GM21619 (cell line): ENCODE measurements around the gene DHCR7.

Experiments used
- ATAC-seq: cut with Tn5 transposase; IDR thresholded peaks from one replicate; pipeline ENCODE4 v1.9.1; 2021; ENCODE audit not compliant: unreplicated experiment

DHCR7 gene

DNA sequence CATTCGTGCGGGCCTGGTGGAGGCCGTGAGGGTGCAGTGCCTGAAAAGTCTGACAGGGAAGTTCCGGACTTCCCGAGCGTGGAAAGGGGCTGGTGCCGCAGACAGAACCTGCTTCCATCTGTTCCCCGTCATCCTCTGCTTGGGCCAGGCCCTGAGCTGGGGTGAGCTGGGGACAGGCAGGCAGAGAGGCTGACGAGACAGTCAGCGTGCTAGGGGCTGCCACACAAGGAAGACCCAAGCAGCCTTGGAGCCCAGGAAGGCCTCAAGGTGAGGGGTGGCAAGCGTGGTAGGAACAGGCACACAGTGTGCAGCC lies 30.3 kb upstream of the DHCR7 start:
- ATAC-seq, result no peak

DNA sequence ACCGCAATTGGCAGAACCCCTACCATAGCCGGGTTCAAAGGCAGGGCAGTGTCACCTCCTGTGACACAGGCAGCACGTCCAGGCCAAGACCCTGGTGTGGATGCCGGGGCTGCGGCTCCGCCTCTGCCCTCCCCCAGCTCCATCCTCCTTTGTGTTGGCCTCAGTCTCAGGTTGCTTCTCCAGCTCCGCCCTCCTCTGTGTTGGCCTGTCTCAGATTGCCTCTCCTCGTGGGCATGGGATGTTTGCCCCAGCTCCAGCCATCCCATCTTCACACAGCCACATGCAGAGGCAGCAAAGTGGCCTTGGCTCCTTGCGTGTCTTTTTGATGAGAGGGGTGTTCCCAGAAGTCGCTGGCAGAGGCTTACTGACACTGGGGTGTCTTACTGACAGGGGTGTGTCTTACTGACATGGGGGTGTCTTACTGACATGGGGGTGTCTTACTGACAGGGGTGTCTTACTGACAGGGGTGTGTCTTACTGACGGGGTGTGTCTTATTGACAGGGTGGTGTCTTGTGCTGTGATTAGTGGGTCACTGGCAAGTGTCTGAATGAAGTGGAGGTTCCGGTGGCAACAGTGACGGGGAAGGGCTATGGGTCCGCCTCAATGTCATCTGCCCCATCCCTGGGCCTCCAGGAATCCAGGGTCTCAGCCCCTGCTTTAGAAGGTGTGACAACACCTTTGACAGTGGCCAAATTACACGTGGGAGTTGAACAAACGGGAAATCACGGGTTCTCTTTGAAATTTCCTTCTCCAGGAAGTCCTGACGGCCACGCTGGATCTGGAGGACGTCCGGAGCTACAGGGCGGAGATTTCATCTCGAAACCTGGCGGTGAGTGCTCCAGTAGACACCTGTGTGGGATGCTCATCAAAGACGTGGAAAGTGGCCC lies 29.7 kb upstream of the DHCR7 start:
- no peak for ATAC-seq

DNA sequence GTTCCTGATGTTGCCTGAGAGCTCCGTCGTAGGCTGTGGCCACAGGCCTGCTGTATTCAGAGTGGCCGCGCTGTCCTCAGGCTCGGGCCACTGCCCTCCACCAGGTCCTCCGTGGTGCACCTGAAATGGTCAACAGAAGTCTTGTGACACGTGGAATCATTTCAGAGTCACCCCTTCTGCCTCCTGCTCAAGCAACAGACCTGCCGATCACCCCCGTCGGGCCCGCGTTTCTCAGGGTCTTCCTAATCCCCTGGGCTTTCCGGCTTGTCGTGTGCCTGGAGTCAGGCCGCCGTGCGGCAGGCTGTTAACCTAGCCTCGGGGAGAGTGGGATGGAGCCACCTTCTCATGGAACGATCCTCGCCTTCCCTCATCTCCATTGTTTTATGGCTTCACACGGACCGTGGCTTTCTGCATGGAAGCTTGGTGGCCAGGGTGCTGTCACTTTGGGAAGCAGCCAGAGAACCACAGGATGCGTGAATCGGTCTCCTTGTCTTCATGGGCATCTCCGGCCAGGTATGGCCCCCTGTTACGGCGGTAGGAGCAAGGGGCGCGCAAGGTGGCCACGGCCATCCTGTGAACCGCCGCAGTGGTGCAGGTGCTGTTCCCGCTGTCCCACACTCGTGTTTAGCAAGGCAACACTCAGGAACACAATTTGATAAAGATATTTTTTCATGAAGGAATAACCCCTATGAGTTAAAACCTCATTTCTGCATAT lies 28.9 kb upstream of the DHCR7 start:
- ATAC-seq, result no peak

DNA sequence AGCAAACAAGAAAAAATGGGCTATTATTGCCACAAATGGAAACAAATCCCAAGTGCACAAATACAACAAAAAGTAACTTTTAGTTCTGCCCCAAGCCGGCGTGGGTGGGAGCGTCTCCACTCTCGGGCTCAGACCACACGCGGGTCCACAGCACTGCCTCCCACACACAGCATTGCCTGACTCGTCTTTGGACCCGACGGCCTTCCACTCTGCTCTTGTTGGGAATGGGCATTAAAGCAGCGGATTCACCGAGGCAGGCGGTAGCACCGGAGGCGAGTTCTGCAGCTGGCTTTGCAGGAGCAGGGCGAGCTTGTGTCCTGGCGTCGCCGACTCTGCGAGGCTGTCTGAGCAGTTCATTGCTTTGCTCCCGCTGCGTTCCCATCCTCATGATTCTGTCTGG lies 27.8 kb upstream of the DHCR7 start:
- ATAC-seq, result no peak

DNA sequence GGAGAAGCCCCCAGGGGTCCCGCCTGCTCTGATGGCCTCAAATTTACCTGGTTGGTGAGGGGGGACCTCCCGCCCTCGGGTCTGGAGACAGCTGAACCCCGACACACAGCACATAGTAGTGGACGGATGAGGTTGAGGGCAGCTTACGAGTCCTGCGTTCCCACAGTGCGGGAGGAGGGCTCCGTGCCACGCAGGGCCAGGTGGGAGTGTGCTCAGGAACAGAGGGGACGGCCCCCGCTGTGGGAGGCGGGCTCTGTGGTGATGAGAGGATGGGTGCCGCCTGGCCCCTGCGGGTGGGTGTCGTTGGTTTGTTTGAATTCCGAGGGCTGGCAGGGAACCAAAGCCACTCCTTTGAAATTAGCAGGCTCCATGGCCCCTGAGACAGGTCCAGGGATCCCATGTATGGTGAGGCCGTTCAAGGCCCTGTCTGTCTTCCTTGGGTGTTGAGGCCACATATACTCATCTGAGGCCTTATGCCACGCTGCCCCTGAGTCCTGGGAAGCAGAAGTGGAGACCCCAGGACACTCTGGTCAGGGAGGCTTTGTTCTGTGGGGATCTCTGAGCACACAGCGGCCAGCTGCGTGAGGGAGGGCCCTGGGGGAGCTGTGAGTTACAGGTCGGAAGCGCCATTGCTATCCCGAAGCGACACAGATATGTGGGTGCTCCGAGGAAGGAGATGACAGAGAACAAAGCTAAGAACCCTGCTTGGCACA lies 26.7 kb upstream of the DHCR7 start:
- no peak for ATAC-seq

DNA sequence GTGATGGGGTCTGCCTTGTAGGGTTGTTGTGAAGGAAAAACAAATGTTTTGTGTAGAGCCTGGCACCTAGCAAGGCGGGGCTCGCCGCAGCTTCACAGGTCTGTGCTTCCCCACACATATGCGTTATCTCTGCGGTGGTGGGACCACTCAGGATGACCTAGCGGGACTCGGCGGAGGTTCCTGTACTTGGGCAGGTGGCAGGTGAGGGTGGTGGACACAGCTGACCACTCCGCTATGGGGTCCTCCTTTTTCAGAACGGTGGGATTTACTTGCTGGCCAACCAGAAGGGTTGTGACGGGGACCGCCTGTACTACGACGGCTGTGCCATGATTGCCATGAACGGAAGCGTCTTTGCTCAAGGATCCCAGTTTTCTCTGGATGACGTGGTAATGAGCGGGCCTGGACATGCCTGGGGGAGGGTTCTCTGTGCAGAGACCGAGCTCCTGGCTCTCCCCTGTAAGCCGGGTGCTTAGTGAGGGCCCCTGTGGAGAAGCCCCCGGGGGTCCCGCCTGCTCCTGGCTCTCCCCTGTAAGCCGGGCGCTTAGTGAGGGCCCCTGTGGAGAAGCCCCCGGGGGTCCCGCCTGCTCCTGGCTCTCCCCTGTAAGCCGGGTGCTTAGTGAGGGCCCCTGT lies 26.1 kb upstream of the DHCR7 start:
- ATAC-seq, result no peak

DNA sequence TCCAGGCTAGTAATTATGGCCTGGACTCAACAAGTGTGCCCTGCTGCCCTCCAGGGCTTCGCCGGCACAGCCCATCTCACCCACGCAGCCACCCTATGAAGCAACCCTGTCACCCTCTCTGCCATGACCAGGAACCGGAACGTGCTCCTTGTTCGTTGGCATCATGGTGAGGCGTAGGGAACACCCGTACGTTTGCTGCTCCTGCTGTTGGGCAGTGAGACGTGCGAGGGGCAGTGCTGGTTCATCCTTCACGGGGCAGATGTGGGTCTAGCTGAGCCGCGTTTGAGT lies 25.5 kb upstream of the DHCR7 start:
- no peak for ATAC-seq

DNA sequence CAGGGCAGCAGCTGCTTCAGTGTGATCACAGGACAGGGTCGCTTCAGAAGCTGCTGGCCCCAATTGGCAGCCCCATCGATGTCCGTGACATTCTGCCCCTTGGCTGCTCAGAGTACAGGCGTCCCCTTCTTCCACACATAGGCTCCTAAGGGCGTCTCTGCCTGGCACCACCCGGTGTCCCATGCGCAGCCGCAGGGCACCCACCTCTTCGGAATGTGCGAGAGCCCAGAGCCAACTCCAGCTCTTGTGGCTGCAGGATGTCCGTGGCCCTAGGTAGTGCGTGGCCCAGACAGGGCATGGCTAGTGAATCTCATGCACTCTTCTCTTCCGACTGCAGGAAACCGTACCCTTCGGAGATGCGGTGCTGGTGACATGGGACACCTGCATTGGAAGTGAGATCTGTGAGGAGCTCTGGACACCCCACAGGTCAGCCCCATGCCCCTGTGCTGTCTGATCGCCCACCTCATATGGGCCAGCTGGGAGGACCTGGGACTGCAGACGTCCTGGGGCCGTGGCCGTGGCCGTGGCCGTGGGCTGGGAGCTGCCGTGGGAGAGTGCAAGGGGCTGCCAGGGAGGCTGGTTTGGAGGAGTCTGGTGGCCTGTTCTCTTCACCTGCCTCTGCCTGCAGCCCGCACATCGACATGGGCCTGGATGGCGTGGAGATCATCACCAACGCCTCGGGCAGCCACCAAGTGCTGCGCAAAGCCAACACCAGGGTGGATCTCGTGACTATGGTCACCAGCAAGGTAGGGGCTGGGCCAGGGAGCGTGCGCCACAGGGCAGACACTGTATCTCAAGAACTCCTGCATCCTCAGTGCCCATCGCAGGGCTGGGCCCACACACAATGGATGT lies 25.0 kb upstream of the DHCR7 start:
- ATAC-seq, result no peak

DNA sequence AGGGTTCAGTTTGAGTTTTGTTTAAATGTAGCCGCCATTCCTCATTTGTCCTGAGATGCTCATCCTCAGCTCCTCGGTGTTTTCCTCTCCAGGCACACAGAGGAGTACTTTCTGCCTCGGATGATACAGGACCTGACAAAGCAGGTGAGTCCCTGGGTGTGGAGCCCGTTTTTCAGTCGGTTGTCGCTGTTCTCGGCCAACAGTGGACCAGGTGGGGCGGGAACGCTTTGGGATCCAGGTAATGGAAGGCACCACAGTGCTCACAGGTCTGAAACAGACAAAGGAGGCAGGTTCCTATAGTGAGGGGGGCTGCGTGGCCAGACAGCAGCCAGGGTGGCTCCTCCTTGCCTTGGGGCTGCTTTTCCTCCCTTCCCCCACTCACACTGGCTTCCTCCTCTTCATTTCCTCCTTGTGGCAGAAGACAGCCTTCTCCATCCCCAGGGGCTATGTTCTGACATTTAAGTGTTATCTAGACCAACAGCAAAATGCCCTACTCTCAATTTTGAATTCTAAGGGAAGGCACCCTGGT lies 24.2 kb upstream of the DHCR7 start:
- ATAC-seq, result no peak

DNA sequence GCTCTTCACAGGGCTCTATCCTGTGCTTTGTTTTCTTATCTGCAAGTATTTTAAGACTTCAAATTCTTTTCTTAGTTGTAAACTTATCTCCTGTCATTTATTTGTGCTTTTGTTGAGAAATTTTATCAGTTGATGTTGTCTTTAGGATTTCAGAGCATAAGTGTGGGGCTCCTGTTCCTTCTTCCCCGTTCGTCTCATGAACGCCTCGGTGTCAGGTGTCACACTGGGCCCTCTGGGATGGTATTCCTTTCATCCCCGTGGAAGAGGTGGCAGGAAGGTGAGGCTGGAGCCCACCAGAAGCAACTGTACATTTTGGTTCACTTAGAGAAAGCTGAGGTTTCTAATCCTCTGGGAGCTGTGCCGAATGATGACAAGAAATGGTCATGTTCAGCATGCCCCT lies 22.8 kb upstream of the DHCR7 start:
- no peak for ATAC-seq

DNA sequence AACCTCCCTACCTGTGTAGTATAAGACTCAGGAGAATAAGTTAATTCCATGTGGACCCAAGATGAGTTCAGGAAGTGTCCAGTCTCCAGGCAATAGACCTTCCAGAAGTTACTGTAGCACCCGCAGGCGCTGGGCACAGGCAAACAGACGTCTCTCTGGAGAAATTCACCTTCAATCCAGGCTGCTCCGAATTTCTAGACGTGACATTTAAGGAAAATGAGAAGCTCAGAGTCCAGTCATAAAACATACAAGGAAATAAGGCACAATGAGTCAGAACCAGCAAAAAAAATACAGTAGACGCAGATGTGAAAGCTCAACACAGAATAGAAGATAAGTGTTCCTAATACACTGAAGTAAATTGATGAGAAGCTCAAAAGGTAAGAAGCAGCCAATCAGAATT lies 19.0 kb upstream of the DHCR7 start:
- no peak for ATAC-seq

DNA sequence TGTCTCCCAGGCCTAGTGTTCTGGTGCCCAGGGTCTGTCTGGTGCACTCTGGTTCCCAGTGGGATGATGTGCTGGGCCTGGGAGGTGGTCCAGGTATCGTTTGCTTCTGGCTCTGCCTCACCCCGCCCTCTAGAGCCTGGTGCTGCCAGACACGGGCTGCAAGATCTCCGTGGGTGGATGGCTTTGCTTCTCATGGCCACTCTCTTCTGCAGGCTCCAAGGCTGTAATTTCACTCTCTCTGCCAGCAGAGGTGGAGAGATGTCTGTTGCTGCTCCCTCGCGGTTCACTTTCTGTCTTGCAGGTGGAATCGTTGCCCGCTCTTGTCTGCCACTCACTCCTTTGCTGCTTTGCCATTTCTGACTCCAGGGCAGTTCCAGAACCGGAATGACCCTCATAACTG lies 18.2 kb upstream of the DHCR7 start:
- ATAC-seq, result no peak

DNA sequence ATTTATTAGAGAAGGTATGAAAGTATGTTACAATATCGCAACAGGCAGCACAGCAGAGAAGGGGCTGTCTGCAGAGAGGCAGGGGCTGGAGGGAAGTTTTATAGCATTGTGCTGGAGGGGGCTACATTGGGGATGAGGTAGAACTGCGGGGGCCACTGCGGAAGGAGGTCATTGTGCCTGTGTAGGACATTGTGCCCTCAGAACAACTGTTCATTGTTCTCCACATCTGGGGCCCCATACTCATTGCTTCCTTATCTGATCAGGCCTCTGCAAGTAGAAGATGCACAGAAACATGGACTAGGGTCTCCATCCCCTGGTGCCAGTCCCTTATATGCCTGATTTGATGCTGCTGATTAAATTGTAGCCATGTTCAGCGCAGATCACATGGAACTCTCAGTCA lies 16.9 kb upstream of the DHCR7 start:
- ATAC-seq, result no peak

DNA sequence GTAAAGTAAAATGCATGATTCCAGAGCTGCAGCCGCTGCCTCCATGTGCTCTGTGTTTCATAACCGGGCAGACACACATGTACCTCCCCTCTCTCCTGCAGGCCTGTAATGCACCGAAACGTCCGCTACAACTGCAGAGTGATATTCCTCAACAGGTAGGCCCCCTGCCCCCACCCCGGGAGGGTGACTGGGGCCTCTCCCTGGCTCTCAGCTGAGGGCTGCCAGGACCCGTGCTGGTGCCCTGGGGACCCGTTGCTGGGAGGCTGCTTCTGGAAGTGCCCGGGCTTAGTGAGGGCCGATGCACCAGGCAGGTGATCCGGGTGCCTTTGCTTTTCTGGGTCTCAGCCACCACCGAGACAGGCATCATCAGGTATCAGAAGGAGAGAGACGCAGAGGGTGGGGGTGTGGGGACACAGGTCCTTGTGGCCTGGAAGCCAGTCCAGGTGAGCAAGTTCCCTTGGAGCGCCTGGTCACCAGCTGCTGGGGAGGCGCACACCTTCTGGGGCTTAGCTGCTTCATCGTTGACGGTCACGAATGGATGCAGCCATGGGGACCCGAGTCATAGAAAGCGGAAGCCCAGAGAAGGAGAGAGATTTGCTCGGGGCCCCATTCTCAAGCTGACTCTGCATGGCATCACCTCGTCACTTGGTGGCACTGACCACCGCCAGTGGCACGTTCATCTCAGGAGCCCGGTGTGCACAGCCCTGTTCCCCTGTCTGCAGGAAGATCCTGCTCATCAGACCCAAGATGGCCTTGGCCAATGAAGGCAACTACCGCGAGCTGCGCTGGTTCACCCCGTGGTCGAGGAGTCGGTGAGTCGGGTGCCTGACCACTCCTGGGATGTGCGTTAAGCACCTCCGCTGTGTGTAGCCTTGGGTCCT lies 15.4 kb upstream of the DHCR7 start:
- ATAC-seq, result no peak

DNA sequence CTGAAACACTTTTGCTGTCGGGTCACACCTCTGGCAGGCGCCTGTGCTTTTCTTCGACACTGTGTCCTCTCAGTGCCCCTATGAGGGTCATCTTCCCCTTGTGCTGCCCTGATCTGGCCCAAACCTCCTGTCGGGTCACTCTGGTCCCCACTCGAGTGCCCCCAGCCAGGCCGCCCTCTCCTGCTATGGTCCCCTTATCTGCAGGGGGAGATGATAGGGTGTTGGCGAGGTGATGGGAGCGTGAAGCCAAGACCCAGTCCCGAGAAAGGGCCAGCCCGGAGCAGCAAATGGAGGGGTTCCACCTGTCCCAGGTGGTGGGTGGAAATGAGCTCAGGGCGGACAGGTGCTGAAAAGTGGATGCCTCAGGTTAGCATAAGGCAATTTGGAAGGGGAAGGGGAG lies 14.5 kb upstream of the DHCR7 start:
- no peak for ATAC-seq

DNA sequence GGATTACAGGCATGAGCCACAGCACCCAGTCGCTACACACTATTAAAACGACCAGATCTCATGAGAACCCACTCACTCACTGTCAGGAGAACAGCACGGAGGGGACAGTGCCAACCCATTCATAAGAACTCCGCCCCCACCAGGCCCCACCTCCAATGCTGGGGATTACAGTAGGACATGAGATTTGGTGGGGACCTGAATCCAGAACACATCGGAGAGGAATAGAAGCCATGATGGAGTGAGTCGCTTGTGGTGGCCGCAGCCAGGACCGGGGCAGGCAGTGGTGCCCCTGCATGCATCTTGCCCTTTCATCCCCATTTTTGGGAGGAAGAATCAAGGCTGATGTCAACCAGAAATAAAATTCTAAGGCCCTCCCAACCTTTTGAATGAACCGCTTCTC lies 13.5 kb upstream of the DHCR7 start:
- ATAC-seq, result no peak

DNA sequence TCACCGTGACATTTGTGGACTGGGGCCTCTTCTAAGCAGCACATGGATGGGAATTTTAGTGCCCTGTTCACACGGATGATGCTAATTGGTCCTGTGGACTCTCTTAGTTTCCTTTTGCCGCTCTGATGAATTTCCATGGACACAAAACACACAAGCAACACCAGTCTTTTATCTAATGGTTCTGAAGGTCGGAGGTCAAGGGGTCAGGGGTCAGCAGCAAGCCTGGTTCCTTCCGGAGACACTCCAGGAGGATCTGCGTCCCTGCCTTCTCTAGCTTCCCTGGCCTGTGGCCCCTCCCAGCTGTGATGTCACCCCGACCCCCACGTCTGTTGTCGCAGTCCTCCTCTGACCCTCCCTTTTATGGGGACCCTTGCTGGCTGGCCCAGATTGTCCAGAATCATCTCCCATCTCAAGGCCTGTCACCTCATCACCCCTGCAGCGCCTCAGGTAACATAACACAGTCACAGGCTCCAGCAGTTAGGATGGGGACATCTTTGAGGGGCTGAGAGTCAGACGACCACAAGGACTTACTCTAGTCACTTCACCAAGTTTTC lies 11.7 kb upstream of the DHCR7 start:
- ATAC-seq, result no peak

DNA sequence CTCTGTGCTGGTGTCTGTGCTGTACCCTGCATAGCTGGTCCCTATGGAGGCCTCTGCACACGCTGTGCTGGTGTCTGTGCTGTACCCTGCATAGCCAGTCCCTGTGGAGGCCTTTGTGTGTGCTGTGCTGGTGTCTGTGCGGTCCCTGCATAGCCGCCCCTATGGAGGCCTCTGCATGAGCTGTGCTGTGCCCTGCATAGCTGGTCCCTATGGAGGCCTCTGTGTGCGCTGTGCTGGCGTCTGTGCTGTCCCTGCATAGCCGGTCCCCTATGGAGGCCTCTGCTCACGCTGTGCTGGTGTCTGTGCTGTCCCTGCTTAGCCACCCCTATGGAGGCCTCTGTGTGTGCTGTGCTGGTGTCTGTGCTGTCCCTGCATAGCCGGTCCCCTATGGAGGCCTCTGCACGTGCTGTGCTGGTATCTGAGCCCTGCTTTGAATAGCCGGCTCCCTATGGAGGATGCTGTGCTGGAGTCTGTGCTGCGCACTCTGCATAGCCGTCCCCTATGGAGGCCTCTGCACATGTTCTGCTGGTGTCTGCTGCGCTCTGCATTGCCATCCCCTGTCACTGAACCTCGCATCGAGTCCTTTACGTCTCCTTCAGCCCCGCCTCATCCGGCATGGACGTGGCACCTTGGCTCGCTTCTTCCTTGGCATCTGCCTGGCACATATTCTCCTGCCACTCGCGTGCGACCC lies 11.0 kb upstream of the DHCR7 start:
- ATAC-seq, result no peak
